WERI-Rb-1 (cell line): ENCODE results near the gene SPHK2.
"Not testable (repeated sequence)": the region's sequence is repeated elsewhere in the genome, so short reads cannot be mapped to it uniquely, and the experiment has no call there.

Experiments used
- DNase-seq: peaks from one replicate; pipeline ENCODE4 v3.0.0-alpha.2; 2020
- H3K27ac ChIP-seq: fragments of 250-450 bp; sonication (Bioruptor Pico); 2 replicates; pipeline ENCODE4 v1.5.1; 2020; ENCODE audit warnings: mild to moderate bottlenecking, moderate library complexity
- H3K27me3 ChIP-seq: fragments of 250-450 bp; sonication (Bioruptor Pico); 2 replicates; pipeline ENCODE4 v1.5.1; 2021; ENCODE audit warnings: mild to moderate bottlenecking, low read depth, moderate library complexity; ENCODE audit not compliant: insufficient read depth, severe bottlenecking
- H3K36me3 ChIP-seq: fragments of 250-450 bp; sonication (Bioruptor Pico); 2 replicates; pipeline ENCODE4 v1.5.1; 2020; ENCODE audit warnings: mild to moderate bottlenecking, moderate library complexity
- H3K4me3 ChIP-seq: 2 replicates; pipeline ENCODE4 v1.5.1; 2011; ENCODE audit warnings: low read depth, mild to moderate bottlenecking, control low read depth, low read length
- H3K9me3 ChIP-seq: fragments of 250-450 bp; sonication (Bioruptor Pico); 2 replicates; pipeline ENCODE4 v1.5.1; 2021; ENCODE audit warnings: mild to moderate bottlenecking, moderate library complexity; ENCODE audit not compliant: severe bottlenecking
- TF ChIP-seq, protein P1 (sequence below): IDR thresholded peaks from 2 replicates; pipeline ENCODE4 v1.5.1; 2011; ENCODE audit warnings: low read depth, mild to moderate bottlenecking, control low read depth, inconsistent platforms, low read length

Gene SPHK2

DNA sequence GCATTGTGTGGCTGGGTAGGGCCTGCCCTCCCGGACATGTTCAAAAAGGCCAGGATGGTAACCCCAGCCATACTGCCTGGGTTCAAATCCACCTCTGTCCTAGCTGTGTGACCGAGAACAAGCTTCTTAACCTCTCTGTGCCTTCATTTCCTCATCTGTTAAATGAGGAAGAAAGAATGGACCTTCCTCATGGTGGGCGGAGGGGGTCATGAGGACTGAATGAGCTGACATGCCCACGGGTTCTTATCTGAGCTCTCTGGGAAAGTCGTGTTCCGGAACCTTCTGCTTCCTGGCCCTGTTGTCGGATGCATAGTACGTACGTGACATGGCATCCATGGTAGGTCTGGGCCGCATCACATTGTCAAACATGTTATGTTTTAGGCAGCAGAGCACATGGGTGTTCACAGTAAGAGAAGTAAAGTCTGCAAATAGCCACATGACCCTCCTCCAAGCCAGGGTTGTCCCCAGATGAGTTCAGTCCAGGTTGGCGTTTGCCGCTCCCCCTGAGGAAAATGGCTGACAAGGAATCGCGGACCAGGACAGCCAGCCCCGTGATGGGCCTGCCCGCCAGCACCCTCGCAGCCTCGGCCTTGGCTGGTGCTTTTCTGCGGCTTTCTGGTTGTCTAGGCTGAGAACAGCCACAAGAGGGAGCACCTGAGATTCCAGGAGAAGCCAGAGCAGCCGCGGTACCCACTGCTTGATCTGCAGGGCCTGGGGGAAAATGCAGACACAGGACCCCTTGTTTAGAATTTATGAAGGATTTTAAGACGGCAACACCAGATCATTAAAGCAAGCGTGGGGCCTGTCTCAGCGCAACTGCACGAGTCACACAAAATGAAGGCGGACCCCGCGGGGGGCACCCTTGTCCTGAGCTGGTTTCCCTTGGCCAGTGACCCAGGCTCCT is 55.9 kb downstream of the SPHK2 start:
- TF ChIP-seq, protein P1, sequence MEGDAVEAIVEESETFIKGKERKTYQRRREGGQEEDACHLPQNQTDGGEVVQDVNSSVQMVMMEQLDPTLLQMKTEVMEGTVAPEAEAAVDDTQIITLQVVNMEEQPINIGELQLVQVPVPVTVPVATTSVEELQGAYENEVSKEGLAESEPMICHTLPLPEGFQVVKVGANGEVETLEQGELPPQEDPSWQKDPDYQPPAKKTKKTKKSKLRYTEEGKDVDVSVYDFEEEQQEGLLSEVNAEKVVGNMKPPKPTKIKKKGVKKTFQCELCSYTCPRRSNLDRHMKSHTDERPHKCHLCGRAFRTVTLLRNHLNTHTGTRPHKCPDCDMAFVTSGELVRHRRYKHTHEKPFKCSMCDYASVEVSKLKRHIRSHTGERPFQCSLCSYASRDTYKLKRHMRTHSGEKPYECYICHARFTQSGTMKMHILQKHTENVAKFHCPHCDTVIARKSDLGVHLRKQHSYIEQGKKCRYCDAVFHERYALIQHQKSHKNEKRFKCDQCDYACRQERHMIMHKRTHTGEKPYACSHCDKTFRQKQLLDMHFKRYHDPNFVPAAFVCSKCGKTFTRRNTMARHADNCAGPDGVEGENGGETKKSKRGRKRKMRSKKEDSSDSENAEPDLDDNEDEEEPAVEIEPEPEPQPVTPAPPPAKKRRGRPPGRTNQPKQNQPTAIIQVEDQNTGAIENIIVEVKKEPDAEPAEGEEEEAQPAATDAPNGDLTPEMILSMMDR, result peak; percentile 75
- peak; percentile 89 for DNase-seq
- Histone ChIP-seq H3K27ac (no peak overlapping the region), H3K9me3 (no peaks in the 10 kb centered on the region), H3K27me3 (no peaks in the 10 kb centered on the region), H3K4me3 (no peak overlapping the region), H3K36me3 (no peaks in the 10 kb centered on the region)

DNA sequence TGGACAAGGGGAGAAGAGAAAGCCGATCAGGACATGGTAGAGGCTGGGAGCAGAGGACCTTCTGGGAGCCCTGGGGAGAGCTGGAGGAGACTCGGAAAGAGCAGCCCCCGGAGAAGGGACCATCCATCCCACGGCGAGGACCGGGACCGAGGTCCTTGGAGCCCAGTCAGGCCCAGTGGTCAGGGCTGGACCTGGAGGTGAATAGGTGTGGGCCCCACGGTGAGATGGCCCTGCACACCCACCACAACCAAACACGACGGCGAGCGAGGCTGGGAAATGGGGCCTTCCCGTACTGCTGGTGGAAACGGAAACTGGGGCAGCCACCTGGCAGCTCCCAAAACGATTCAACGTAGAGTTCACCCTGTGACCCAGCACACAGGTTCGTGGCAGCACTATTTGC is 57.2 kb downstream of the SPHK2 start:
- no peak for DNase-seq
- Histone ChIP-seq H3K27me3 (no peaks in the 10 kb centered on the region), H3K9me3 (no peaks in the 10 kb centered on the region), H3K27ac (no peak overlapping the region), H3K36me3 (no peaks in the 10 kb centered on the region), H3K4me3 (no peak overlapping the region)
- TF ChIP-seq, protein P1, result no peak

DNA sequence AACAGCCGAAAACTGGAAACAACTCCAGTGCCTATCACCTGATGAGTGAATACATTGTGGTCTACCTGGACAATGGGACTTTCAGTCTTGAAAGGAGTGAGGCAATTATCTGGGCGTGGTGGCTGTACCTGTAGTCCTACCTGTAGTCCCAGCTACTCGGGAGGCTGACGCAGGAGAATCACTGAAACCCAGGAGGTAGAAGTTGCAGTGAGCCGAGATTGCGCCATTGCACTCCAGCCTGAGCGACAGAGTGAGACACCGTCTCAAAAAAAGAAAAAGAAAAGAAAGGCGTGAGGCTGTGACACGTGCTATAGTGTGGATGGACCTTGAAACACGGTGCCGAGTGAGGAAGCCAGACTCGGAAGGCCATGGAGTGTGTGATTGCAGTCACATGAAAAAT is 57.6 kb downstream of the SPHK2 start:
- no peak overlapping the region for H3K4me3 ChIP-seq
- no peaks in the 10 kb centered on the region for H3K27me3 ChIP-seq
- DNase-seq, result no peak
- no peak overlapping the region for H3K27ac ChIP-seq
- no peaks in the 10 kb centered on the region for H3K36me3 ChIP-seq
- TF ChIP-seq, protein P1, result no peak
- no peaks in the 10 kb centered on the region for H3K9me3 ChIP-seq

DNA sequence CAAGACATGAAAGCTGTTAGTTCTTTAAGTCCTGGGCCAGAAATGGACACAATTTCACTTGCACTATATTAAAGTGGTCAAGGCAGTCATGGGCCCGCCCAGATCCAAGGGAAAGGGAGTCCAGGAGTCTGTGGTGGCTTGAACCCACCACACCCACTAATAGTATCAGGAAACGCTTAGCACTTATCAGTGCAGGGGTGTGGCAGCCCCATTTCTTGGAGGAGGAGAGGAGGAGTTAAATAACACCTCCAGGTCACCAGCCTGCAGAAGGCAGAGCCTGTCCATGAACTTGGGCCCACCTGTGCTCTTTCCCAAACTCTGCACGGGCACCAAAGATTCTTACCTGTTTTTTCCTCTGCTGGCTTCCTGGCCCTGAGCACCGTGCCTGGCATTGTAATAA is 58.9 kb downstream of the SPHK2 start:
- H3K27ac ChIP-seq, result no peak overlapping the region
- DNase-seq, result no peak
- no peaks in the 10 kb centered on the region for H3K9me3 ChIP-seq
- TF ChIP-seq, protein P1, result no peak
- H3K27me3 ChIP-seq, result no peaks in the 10 kb centered on the region
- no peak overlapping the region for H3K4me3 ChIP-seq
- no peaks in the 10 kb centered on the region for H3K36me3 ChIP-seq

DNA sequence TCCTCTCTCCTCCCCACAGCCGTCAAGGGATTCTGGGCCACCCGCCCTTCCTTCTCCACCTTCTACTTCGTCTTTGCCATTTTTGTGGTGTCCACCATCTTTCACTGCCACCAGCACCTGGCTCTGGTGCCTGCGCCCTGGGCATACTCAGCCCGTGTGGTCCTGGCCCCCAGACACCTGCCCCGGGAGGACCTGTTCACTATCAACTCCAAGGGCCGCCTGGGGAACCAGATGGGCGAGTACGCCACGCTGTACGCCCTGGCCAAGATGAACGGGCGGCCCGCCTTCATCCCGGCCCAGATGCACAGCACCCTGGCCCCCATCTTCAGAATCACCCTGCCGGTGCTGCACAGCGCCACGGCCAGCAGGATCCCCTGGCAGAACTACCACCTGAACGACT is 60.7 kb downstream of the SPHK2 start:
- H3K4me3 ChIP-seq, DNase-seq, H3K27me3 ChIP-seq, H3K9me3 ChIP-seq, H3K27ac ChIP-seq, H3K36me3 ChIP-seq: not testable (repeated sequence)
